Activated naive CD4-positive, alpha-beta T cell treated with anti-CD3 and anti-CD28 coated beads for 36 hours (primary cell): ENCODE measurements around the gene NOP58. TPM values are rescaled to one million over a fixed set of nuclear protein-coding genes. Genes with fewer than 3 reads are reported as not detected.
"Not testable (repeated sequence)": the region's sequence is repeated elsewhere in the genome, so short reads cannot be mapped to it uniquely, and the experiment has no call there.

Experiments used
- CTCF ChIA-PET: fragments of 350-600 bp; sonication (Branson Sonifier 250); formaldehyde crosslinking; loops from one replicate; lab custom pipeline; 2021; ENCODE audit warnings: antibody characterized with exemption; lab: Charles Lee
- DNase-seq: peaks from one replicate; pipeline ENCODE4 v3.0.0-alpha.2; 2020
- H3K27ac Mint-ChIP-seq: one replicate; pipeline ENCODE4 v1.8.0; 2021; ENCODE audit warnings: mild to moderate bottlenecking, mixed read lengths
- H3K27me3 Mint-ChIP-seq: one replicate; pipeline ENCODE4 v1.8.0; 2021; ENCODE audit warnings: low read depth, mixed read lengths
- H3K36me3 Mint-ChIP-seq: one replicate; pipeline ENCODE4 v1.8.0; 2021; ENCODE audit warnings: low read depth, mixed read lengths
- H3K4me1 Mint-ChIP-seq: one replicate; pipeline ENCODE4 v1.8.0; 2021; ENCODE audit warnings: low read depth, mixed read lengths
- H3K4me3 Mint-ChIP-seq: one replicate; pipeline ENCODE4 v1.8.0; 2021; ENCODE audit warnings: mild to moderate bottlenecking, moderate library complexity, mixed read lengths
- H3K9me3 Mint-ChIP-seq: one replicate; pipeline ENCODE4 v1.8.0; 2021; ENCODE audit warnings: mixed read lengths
- intact Hi-C: fragments of 100-400 bp; cut with micrococcal nuclease; formaldehyde crosslinking; loops from one replicate; pipeline ENCODE4 v1.15.1; 2023
- total RNA-seq, 2 experiments: library from RNA; stranded (reverse); gene quantifications; one replicate each; pipeline ENCODE4 v1.2.3, GENCODE V29; 2021

The NOP58 gene
- 100 to 1,000 TPM; 118 to 123 TPM for total RNA-seq

- H3K4me3 Mint-ChIP-seq = no peak within 1 kb of the TSS
- CTCF ChIA-PET = interaction anchor here (0.7 to 1.0 kb wide), 2 partner anchors 27 to 995 kb away, joined by 3 to 4 read pairs; partner anchors contain the start of gene SUMO1
These were observed at the start of gene NOP58 for GRCh38 chr2:202265467-202266277. NOP58 (plus strand) TSS chr2:202265763; CDS start chr2:202265942, 179 bp downstream.

GRCh38 chr2:202221873-202222272 is 43.7 kb upstream of the NOP58 start:
- CTCF ChIA-PET = interaction anchor here (0.9 kb wide), 1 partner anchor 85 kb away, joined by 4 read pairs; no protein-coding TSS in a partner anchor
- no peaks in the 10 kb centered on the region for H3K9me3 Mint-ChIP-seq

More at GRCh38 chr2:202265467-202266277, at the start of gene NOP58:
- H3K9me3 Mint-ChIP-seq = no peaks in the 10 kb centered on the region
- DNase-seq = peak; percentile 96
- intact Hi-C loops = loop anchor here (1.0 to 5.0 kb wide), 16 partner anchors 13 to 1677 kb away; partner anchors contain the start of genes BMPR2, CARF, CASP8 and CD28
- H3K27ac Mint-ChIP-seq = no peak within 1 kb of the TSS
- H3K36me3 Mint-ChIP-seq = peaks cover 16% of the 10 kb centered on the region
- no peaks in the 10 kb centered on the region for H3K27me3 Mint-ChIP-seq
- peaks cover 22% of the 10 kb centered on the region for H3K4me1 Mint-ChIP-seq

GRCh38 chr2:202237787-202238233 is 27.8 kb upstream of the NOP58 start:
- DNase-seq = peak; percentile 44
- peaks cover 38% of the 10 kb centered on the region for H3K4me1 Mint-ChIP-seq
- no peaks in the 10 kb centered on the region for H3K27me3 Mint-ChIP-seq
- intact Hi-C loops = loop anchor here (1.0 to 2.0 kb wide), 4 partner anchors 27 to 138 kb away; partner anchors contain the start of genes BMPR2 and NOP58
- H3K4me3 Mint-ChIP-seq = peak overlapping the region; percentile 97
- H3K27ac Mint-ChIP-seq = peak overlapping the region; percentile 86
- H3K9me3 Mint-ChIP-seq = no peaks in the 10 kb centered on the region
- no peaks in the 10 kb centered on the region for H3K36me3 Mint-ChIP-seq
- CTCF ChIA-PET = interaction anchor here (0.7 kb wide), 2 partner anchors 34 to 270 kb away, joined by 3 to 4 read pairs; no protein-coding TSS in a partner anchor

More at GRCh38 chr2:202221873-202222272, 43.7 kb upstream of the NOP58 start:
- Mint-ChIP-seq H3K27me3 (no peaks in the 10 kb centered on the region), H3K27ac (no peak overlapping the region), H3K36me3 (peaks cover 30% of the 10 kb centered on the region), H3K4me3 (no peak overlapping the region), H3K4me1 (peaks cover 25% of the 10 kb centered on the region)
- DNase-seq = no peak
- intact Hi-C loops = no loop called here

GRCh38 chr2:202238234-202239197 is 27.0 kb upstream of the NOP58 start, which contains the start of gene SUMO1:
SUMO1 (minus strand) TSS chr2:202238597; CDS start chr2:202238451, 146 bp downstream.
- Mint-ChIP-seq H3K27me3 (no peaks in the 10 kb centered on the region), H3K4me1 (peaks cover 31% of the 10 kb centered on the region), H3K36me3 (no peaks in the 10 kb centered on the region), H3K4me3 (peak within 1 kb of the TSS; percentile 97), H3K27ac (peak within 1 kb of the TSS; percentile 91), H3K9me3 (no peaks in the 10 kb centered on the region)
- CTCF ChIA-PET = interaction anchor here (1.0 kb wide), 1 partner anchor 26 kb away, joined by 3 read pairs; no protein-coding TSS in a partner anchor
- DNase-seq = peak; percentile 97
- intact Hi-C loops = loop anchor here (1.0 to 2.0 kb wide), 4 partner anchors 27 to 138 kb away; partner anchors contain the start of genes BMPR2 and NOP58

- H3K9me3 Mint-ChIP-seq, H3K27ac Mint-ChIP-seq, H3K4me3 Mint-ChIP-seq, intact Hi-C loops, H3K27me3 Mint-ChIP-seq, DNase-seq, H3K36me3 Mint-ChIP-seq, H3K4me1 Mint-ChIP-seq: not testable (repeated sequence)
- CTCF ChIA-PET = interaction anchor here (0.5 to 0.6 kb wide), 2 partner anchors 10 to 16 kb away, joined by 3 to 4 read pairs; no protein-coding TSS in a partner anchor
These were observed 17.9 kb upstream of the NOP58 start for GRCh38 chr2:202247710-202248109.

- no peaks in the 10 kb centered on the region for H3K9me3 Mint-ChIP-seq
- DNase-seq = no peak
- intact Hi-C loops = no loop called here
- H3K36me3 Mint-ChIP-seq = no peaks in the 10 kb centered on the region
- no peak overlapping the region for H3K4me3 Mint-ChIP-seq
- H3K27me3 Mint-ChIP-seq = peaks cover 2% of the 10 kb centered on the region
- CTCF ChIA-PET = no interaction called here
- no peak overlapping the region for H3K27ac Mint-ChIP-seq
- H3K4me1 Mint-ChIP-seq = peaks cover 9% of the 10 kb centered on the region
These were observed 15.9 kb upstream of the NOP58 start for GRCh38 chr2:202249521-202250253.

GRCh38 chr2:202251494-202251893 is 14.1 kb upstream of the NOP58 start:
- H3K27ac Mint-ChIP-seq = no peak overlapping the region
- peaks cover 9% of the 10 kb centered on the region for H3K4me1 Mint-ChIP-seq
- no peaks in the 10 kb centered on the region for H3K9me3 Mint-ChIP-seq
- no peak for DNase-seq
- H3K27me3 Mint-ChIP-seq = peaks cover 2% of the 10 kb centered on the region
- H3K36me3 Mint-ChIP-seq = no peaks in the 10 kb centered on the region
- intact Hi-C loops = no loop called here
- CTCF ChIA-PET = no interaction called here
- H3K4me3 Mint-ChIP-seq = no peak overlapping the region

- Mint-ChIP-seq H3K9me3 (no peaks in the 10 kb centered on the region), H3K27ac (no peak overlapping the region), H3K4me3 (no peak overlapping the region), H3K27me3 (no peaks in the 10 kb centered on the region), H3K36me3 (no peaks in the 10 kb centered on the region), H3K4me1 (peaks cover 7% of the 10 kb centered on the region)
- intact Hi-C loops = no loop called here
- CTCF ChIA-PET = interaction anchor here (0.6 kb wide), 1 partner anchor 10 kb away, joined by 3 read pairs; no protein-coding TSS in a partner anchor
- DNase-seq = no peak
These were observed 4.0 kb upstream of the NOP58 start for GRCh38 chr2:202261531-202261930.

GRCh38 chr2:202267495-202267894 is 1.9 kb downstream of the NOP58 start:
- H3K27ac Mint-ChIP-seq = no peak overlapping the region

GRCh38 chr2:202269585-202269984 is 4.0 kb downstream of the NOP58 start:
- Mint-ChIP-seq H3K4me3 (peak overlapping the region; percentile 46), H3K36me3 (peaks cover 20% of the 10 kb centered on the region), H3K27ac (peak overlapping the region; percentile 66), H3K27me3 (no peaks in the 10 kb centered on the region), H3K4me1 (peaks cover 42% of the 10 kb centered on the region), H3K9me3 (no peaks in the 10 kb centered on the region)
- CTCF ChIA-PET = interaction anchor here (0.7 kb wide), 1 partner anchor 10 kb away, joined by 3 read pairs; no protein-coding TSS in a partner anchor
- no peak for DNase-seq
- intact Hi-C loops = loop anchor here (5.0 kb wide), 7 partner anchors 237 to 1673 kb away; partner anchors contain the start of genes CARF, CD28, CTLA4 and CYP20A1

More at GRCh38 chr2:202267495-202267894, 1.9 kb downstream of the NOP58 start:
- Mint-ChIP-seq H3K27me3 (no peaks in the 10 kb centered on the region), H3K4me3 (no peak overlapping the region), H3K9me3 (no peaks in the 10 kb centered on the region), H3K4me1 (peaks cover 38% of the 10 kb centered on the region), H3K36me3 (peaks cover 17% of the 10 kb centered on the region)
- DNase-seq = no peak
- CTCF ChIA-PET = interaction anchor here (0.5 kb wide), 1 partner anchor 906 kb away, joined by 3 read pairs; no protein-coding TSS in a partner anchor
- intact Hi-C loops = loop anchor here (2.0 to 5.0 kb wide), 9 partner anchors 235 to 1675 kb away; partner anchors contain the start of genes CARF, CD28, CLK1 and CTLA4

- intact Hi-C loops = no loop called here
- DNase-seq = no peak
- no peaks in the 10 kb centered on the region for H3K27me3 Mint-ChIP-seq
- peaks cover 24% of the 10 kb centered on the region for H3K36me3 Mint-ChIP-seq
- H3K9me3 Mint-ChIP-seq = no peaks in the 10 kb centered on the region
- peak overlapping the region; percentile 66 for H3K27ac Mint-ChIP-seq
- CTCF ChIA-PET = no interaction called here
- peak overlapping the region; percentile 46 for H3K4me3 Mint-ChIP-seq
- H3K4me1 Mint-ChIP-seq = peaks cover 48% of the 10 kb centered on the region
These were observed 4.9 kb downstream of the NOP58 start for GRCh38 chr2:202270487-202270886.
